ENCODE data around the gene XKR3. TPM values are rescaled to one million over a fixed set of nuclear protein-coding genes. Genes with fewer than 3 reads are reported as not detected.
"Not testable (repeated sequence)": the region's sequence is repeated elsewhere in the genome, so short reads cannot be mapped to it uniquely, and the experiment has no call there.

XKR3 gene
- total RNA-seq, 4 donors from 2014 or later = not detected

- H3K27ac ChIP-seq; H3K4me1 ChIP-seq; H3K9me3 ChIP-seq; H3K36me3 ChIP-seq; DNase-seq; H3K4me3 ChIP-seq; intact Hi-C loops (cut with DNase I; ENCODE audit: low total_unique reads); H3K27me3 ChIP-seq; ATAC-seq: not testable (repeated sequence)
- in situ Hi-C loops (cut with MboI; ENCODE audit: low sequenced_read_pairs in 4 of 4) = loop anchor here in 1 of 4 donors (25.0 kb wide), 1 partner anchor 111 kb away; no protein-coding TSS in a partner anchor
Observed at GRCh38 chr22:16748160-16748929, 76.9 kb downstream of the XKR3 start.

- H3K4me1 ChIP-seq; H3K27me3 ChIP-seq; ATAC-seq; intact Hi-C loops (cut with DNase I; ENCODE audit: low total_unique reads); DNase-seq; H3K27ac ChIP-seq; H3K36me3 ChIP-seq; H3K4me3 ChIP-seq; H3K9me3 ChIP-seq: not testable (repeated sequence)
- in situ Hi-C loops (cut with MboI; ENCODE audit: low sequenced_read_pairs in 4 of 4) = loop anchor here in 1 of 4 donors (25.0 kb wide), 1 partner anchor 110 kb away; no protein-coding TSS in a partner anchor
Observed at GRCh38 chr22:16747266-16748159, 77.7 kb downstream of the XKR3 start.

- intact Hi-C loops (cut with DNase I; ENCODE audit: low total_unique reads); H3K4me1 ChIP-seq; DNase-seq; H3K27ac ChIP-seq; H3K36me3 ChIP-seq; H3K9me3 ChIP-seq; H3K4me3 ChIP-seq; H3K27me3 ChIP-seq; ATAC-seq: not testable (repeated sequence)
- in situ Hi-C loops (cut with MboI; ENCODE audit: low sequenced_read_pairs in 4 of 4) = loop anchor here in 1 of 4 donors (25.0 kb wide), 1 partner anchor 97 kb away; no protein-coding TSS in a partner anchor
Observed at GRCh38 chr22:16734271-16734670, 90.9 kb downstream of the XKR3 start.

Other genes starting within 250 kb of the XKR3 start
- not detected for gene CCT8L2, start 232.6 kb downstream of the XKR3 start, total RNA-seq
- not detected for gene GAB4, start 182.8 kb upstream of the XKR3 start, total RNA-seq